NT2/D1 (cell line): Measurements from ENCODE around the gene P4HTM.

Experiments used
- SUZ12 ChIP-seq: IDR thresholded peaks from 2 replicates; pipeline ENCODE4 v1.6.1; 2011; ENCODE audit not compliant: insufficient read length, insufficient read depth; ENCODE audit errors: extremely low read depth
- YY1 ChIP-seq: IDR thresholded peaks from 2 replicates; pipeline ENCODE4 v1.6.1; 2011; ENCODE audit not compliant: insufficient read length, insufficient read depth
- ZNF274 ChIP-seq: IDR thresholded peaks from 2 replicates; pipeline ENCODE4 v1.6.1; 2011; ENCODE audit warnings: mild to moderate bottlenecking, low read depth, low read length

- no peak for TF ChIP-seq YY1
- TF ChIP-seq ZNF274 = no peak
- TF ChIP-seq SUZ12 = no peak
Observed at GRCh38 chr3:48951764-48952163, 38.3 kb upstream of the P4HTM start.
